ENCODE data around the gene CACNA2D2.

CACNA2D2 gene

DNA sequence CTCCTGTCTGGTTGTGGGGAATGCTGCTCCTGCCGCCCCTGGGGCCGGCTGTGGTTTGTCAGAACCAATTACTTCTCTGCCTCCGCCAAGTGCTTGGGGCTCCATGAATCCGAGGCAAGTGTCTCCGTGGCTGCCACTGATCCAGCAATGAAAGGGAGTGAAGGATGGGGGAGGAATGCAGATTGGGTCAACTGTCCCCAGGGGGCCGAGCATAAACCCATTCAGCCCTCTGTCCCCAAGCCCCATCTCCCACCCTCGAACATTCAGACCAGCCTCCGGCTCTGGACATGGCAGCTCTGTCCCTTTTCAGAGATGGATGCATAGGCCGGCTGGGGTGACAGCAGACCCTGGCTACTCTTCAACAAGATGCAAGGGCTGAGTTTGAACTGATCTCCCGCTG, 35.5 kb downstream of the CACNA2D2 start:
- no peak for TF ChIP-seq CTCF (IDR thresholded peaks at IDR 0.05; ENCODE audit: low read depth, low read length)
- H3K4me3 ChIP-seq (replicated peaks in 1 of 2; ENCODE audit: low read depth in 2 of 2, low read length in 2 of 2), result no peak overlapping the region

GRCh38 chr3:50466177-50466576, 37.3 kb downstream of the CACNA2D2 start:
- no peak for DNase-seq (ENCODE audit: low read depth in 2 of 2)
- TF ChIP-seq CTCF (IDR thresholded peaks at IDR 0.05; ENCODE audit: low read depth, low read length), result no peak
- H3K4me3 ChIP-seq (replicated peaks in 1 of 2; ENCODE audit: low read depth in 2 of 2, low read length in 2 of 2), result no peak overlapping the region

More for the DNA sequence above, 35.5 kb downstream of the CACNA2D2 start:
- DNase-seq (ENCODE audit: low read depth in 2 of 2), result no peak

DNA sequence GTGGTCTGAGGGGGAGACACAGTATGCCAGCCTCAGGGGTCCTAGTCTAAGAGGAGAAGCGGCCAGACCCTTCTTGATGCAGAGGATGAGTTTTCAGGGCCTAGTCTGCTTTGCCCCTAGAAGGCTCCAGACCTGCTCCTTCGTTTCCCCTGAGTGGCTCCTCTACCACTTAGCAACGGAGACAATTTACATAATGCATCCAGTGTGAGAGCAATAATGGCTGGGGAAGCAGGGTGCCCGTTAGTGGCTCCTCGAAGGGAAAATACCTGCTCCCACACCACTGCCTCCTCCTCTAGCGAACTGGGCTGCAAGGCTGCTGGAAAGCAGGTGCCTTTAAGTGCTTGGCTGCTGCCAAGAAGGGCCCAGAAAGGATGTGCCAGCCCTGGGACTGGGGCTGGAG, 38.9 kb downstream of the CACNA2D2 start:
- no peak for DNase-seq (ENCODE audit: low read depth in 2 of 2)
- no peak overlapping the region for H3K4me3 ChIP-seq (replicated peaks in 1 of 2; ENCODE audit: low read depth in 2 of 2, low read length in 2 of 2)
- no peak for TF ChIP-seq CTCF (IDR thresholded peaks at IDR 0.05; ENCODE audit: low read depth, low read length)

DNA sequence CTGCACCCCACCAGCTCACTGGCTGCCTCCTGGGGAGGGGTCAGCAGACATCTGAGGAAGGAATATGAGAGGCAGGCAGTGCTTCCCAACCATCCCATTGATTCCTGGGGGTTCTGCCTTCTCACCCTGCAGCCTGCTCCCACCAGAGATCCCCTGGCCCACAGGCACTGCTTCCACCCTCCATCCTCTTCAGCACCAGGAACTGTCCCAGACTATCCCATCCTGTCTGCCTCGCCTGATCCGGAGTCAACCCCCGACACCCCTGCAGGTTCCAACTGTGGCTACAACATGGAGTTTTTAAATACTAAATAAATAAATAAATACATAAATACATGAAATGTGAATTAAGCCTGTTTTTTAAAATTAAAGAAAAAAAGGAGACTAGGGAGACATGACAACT, 43.6 kb downstream of the CACNA2D2 start:
- no peak overlapping the region for H3K4me3 ChIP-seq (replicated peaks in 1 of 2; ENCODE audit: low read depth in 2 of 2, low read length in 2 of 2)
- TF ChIP-seq CTCF (IDR thresholded peaks at IDR 0.05; ENCODE audit: low read depth, low read length), result no peak
- DNase-seq (ENCODE audit: low read depth in 2 of 2), result no peak

GRCh38 chr3:50457988-50458387, 45.4 kb downstream of the CACNA2D2 start:
- no peak for DNase-seq (ENCODE audit: low read depth in 2 of 2)
- TF ChIP-seq CTCF (IDR thresholded peaks at IDR 0.05; ENCODE audit: low read depth, low read length), result no peak
- H3K4me3 ChIP-seq (replicated peaks in 1 of 2; ENCODE audit: low read depth in 2 of 2, low read length in 2 of 2), result no peak overlapping the region

GRCh38 chr3:50455161-50456018, 48.0 kb downstream of the CACNA2D2 start:
- DNase-seq (ENCODE audit: low read depth in 2 of 2), result no peak
- TF ChIP-seq CTCF (IDR thresholded peaks at IDR 0.05; ENCODE audit: low read depth, low read length), result no peak
- H3K4me3 ChIP-seq (replicated peaks in 1 of 2; ENCODE audit: low read depth in 2 of 2, low read length in 2 of 2), result no peak overlapping the region

Data from cardiac fibroblast (primary cell).